Suprapubic skin (tissue), 4 donors: Measurements from ENCODE around the gene PRKCE. TPM values are rescaled to one million over a fixed set of nuclear protein-coding genes. Genes with fewer than 3 reads are reported as not detected.

ENCODE experiments used
- DNase-seq, 2 donors: peaks; one replicate each; pipeline ENCODE4 v3.0.0-alpha.2; 2019; ENCODE audit warnings: low spot score in 2 of 2
- H3K27ac ChIP-seq: fragments of 200-600 bp; sonication (generic); one replicate; pipeline ENCODE4 v1.5.1; 2019
- H3K27me3 ChIP-seq: fragments of 200-600 bp; sonication (generic); one replicate; pipeline ENCODE4 v1.5.1; 2019
- H3K36me3 ChIP-seq: fragments of 200-600 bp; sonication (generic); one replicate; pipeline ENCODE4 v1.5.1; 2019
- H3K4me1 ChIP-seq: fragments of 200-600 bp; sonication (generic); one replicate; pipeline ENCODE4 v1.5.1; 2019
- H3K4me3 ChIP-seq: fragments of 200-600 bp; sonication (generic); one replicate; pipeline ENCODE4 v1.5.1; 2019; ENCODE audit warnings: mild to moderate bottlenecking
- H3K9me3 ChIP-seq: fragments of 200-600 bp; sonication (generic); one replicate; pipeline ENCODE4 v1.5.1; 2019
- EP300 ChIP-seq: sonication (generic); formaldehyde crosslinking; IDR thresholded peaks from one replicate; pipeline ENCODE4 v1.6.1; 2017; ENCODE audit warnings: antibody characterized with exemption
- POLR2A ChIP-seq, 2 donors: fragments of 450-650 bp; IDR thresholded peaks; one replicate each; pipeline ENCODE4 v1.6.1; 2017; ENCODE audit warnings: antibody characterized with exemption in 2 of 2, mild to moderate bottlenecking in 2 of 2, moderate library complexity in 2 of 2
- POLR2AphosphoS5 ChIP-seq, 3 donors: sonication (generic); formaldehyde crosslinking; IDR thresholded peaks; one replicate each; pipeline ENCODE4 v1.6.1; 2017; ENCODE audit warnings: antibody characterized with exemption in 3 of 3
- WGBS: methylation state at CpG from one replicate; pipeline ENCODE4 v1.1.5; 2018; 5-methylcytosine and 5-hydroxymethylcytosine counted together
- total RNA-seq, 4 donors: library from RNA; depleted of rRNA; stranded (reverse); fragments of >200 nt; gene quantifications; one replicate each; pipeline ENCODE4 v1.1.0, GENCODE V29; 2016
- TF ChIP-seq, protein P1 (sequence below), 2 donors: fragments of 200-600 bp in 1 of 2; fragments of 450-650 bp in 1 of 2; sonication (generic) in 1 of 2; IDR thresholded peaks; one replicate each; pipeline ENCODE4 v1.5.1; 2016 to 2019; ENCODE audit warnings: antibody characterized with exemption in 2 of 2, mild to moderate bottlenecking in 1 of 2, moderate library complexity in 1 of 2

Gene PRKCE
- total RNA-seq, 4 donors from 2014 or later, result 7.9 to 18.3 (median 12.5) TPM

- 81% methylated on average over 9 of the region's 10 CpGs for WGBS
- no peaks in the 10 kb centered on the region for H3K9me3 ChIP-seq
- TF ChIP-seq POLR2A (IDR thresholded peaks at IDR 0.05), result no peak
- TF ChIP-seq POLR2AphosphoS5 (IDR thresholded peaks at IDR 0.05), result no peak
- TF ChIP-seq EP300, result no peak
- TF ChIP-seq, protein P1, sequence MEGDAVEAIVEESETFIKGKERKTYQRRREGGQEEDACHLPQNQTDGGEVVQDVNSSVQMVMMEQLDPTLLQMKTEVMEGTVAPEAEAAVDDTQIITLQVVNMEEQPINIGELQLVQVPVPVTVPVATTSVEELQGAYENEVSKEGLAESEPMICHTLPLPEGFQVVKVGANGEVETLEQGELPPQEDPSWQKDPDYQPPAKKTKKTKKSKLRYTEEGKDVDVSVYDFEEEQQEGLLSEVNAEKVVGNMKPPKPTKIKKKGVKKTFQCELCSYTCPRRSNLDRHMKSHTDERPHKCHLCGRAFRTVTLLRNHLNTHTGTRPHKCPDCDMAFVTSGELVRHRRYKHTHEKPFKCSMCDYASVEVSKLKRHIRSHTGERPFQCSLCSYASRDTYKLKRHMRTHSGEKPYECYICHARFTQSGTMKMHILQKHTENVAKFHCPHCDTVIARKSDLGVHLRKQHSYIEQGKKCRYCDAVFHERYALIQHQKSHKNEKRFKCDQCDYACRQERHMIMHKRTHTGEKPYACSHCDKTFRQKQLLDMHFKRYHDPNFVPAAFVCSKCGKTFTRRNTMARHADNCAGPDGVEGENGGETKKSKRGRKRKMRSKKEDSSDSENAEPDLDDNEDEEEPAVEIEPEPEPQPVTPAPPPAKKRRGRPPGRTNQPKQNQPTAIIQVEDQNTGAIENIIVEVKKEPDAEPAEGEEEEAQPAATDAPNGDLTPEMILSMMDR (IDR thresholded peaks at IDR 0.05), result no peak
- H3K4me3 ChIP-seq, result no peak overlapping the region
- H3K27me3 ChIP-seq, result no peaks in the 10 kb centered on the region
- peaks cover 23% of the 10 kb centered on the region for H3K4me1 ChIP-seq
- no peak overlapping the region for H3K27ac ChIP-seq
- no peak for DNase-seq
- no peaks in the 10 kb centered on the region for H3K36me3 ChIP-seq
Measured at GRCh38 chr2:46195819-46196218, 544.3 kb downstream of the PRKCE start.

DNA sequence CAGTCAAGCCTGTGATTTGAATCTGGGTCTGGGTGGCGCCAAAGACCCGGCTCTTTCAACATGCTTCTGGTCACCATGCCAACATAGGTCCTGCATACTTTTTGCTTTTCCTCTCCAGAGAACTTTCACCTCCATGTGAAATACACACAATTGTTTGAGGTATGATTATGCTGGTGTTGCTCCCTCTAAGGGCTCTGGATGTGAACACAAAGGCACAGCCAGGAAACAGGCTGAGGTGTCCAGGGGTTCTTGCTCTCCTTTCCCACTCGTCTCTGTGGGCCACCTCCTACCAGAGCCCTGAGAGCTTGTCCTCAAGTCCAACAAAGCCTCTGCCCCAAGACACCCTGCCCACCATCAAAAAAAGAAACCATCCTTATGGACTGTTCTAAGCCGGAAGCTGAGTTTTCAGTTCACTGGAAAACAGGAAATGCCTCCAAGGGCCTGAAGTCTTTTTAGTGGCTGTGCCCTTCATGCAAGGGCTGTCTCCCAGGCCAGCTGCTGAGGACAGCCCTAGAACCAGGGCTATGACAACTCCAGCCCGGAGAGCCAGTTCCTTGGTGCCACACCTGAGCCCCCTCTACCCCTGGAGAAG lies 545.5 kb downstream of the PRKCE start:
- DNase-seq, result no peak
- no peaks in the 10 kb centered on the region for H3K27me3 ChIP-seq
- H3K9me3 ChIP-seq, result no peaks in the 10 kb centered on the region
- no peak overlapping the region for H3K27ac ChIP-seq
- no peaks in the 10 kb centered on the region for H3K36me3 ChIP-seq
- peaks cover 23% of the 10 kb centered on the region for H3K4me1 ChIP-seq
- WGBS, result 68% methylated on average over 5 of the region's 5 CpGs
- H3K4me3 ChIP-seq, result no peak overlapping the region
- TF ChIP-seq, protein P1 (IDR thresholded peaks at IDR 0.05), result no peak
- TF ChIP-seq EP300 (no peak), POLR2AphosphoS5 (IDR thresholded peaks at IDR 0.05) (no peak), POLR2A (IDR thresholded peaks at IDR 0.05) (no peak)

- Histone ChIP-seq H3K36me3 (no peaks in the 10 kb centered on the region), H3K4me3 (no peak overlapping the region), H3K27ac (no peak overlapping the region), H3K27me3 (no peaks in the 10 kb centered on the region), H3K9me3 (no peaks in the 10 kb centered on the region), H3K4me1 (peaks cover 23% of the 10 kb centered on the region)
- DNase-seq, result no peak
- WGBS, result 87% methylated on average over 4 of the region's 4 CpGs
- no peak for TF ChIP-seq POLR2A (IDR thresholded peaks at IDR 0.05)
- TF ChIP-seq EP300, result no peak
- no peak for TF ChIP-seq POLR2AphosphoS5 (IDR thresholded peaks at IDR 0.05)
- TF ChIP-seq, protein P1 (IDR thresholded peaks at IDR 0.05), result no peak
Measured at GRCh38 chr2:46197672-46198071, 546.2 kb downstream of the PRKCE start.

GRCh38 chr2:46198164-46198883 lies 546.8 kb downstream of the PRKCE start:
- H3K4me3 ChIP-seq, result no peak overlapping the region
- TF ChIP-seq, protein P1 (IDR thresholded peaks at IDR 0.05), result no peak
- no peak for TF ChIP-seq EP300
- no peak for TF ChIP-seq POLR2A (IDR thresholded peaks at IDR 0.05)
- no peak for TF ChIP-seq POLR2AphosphoS5 (IDR thresholded peaks at IDR 0.05)
- H3K36me3 ChIP-seq, result no peaks in the 10 kb centered on the region
- H3K9me3 ChIP-seq, result no peaks in the 10 kb centered on the region
- 77% methylated on average over 4 of the region's 5 CpGs for WGBS
- H3K27me3 ChIP-seq, result no peaks in the 10 kb centered on the region
- H3K27ac ChIP-seq, result no peak overlapping the region
- peaks cover 23% of the 10 kb centered on the region for H3K4me1 ChIP-seq
- no peak for DNase-seq

DNA sequence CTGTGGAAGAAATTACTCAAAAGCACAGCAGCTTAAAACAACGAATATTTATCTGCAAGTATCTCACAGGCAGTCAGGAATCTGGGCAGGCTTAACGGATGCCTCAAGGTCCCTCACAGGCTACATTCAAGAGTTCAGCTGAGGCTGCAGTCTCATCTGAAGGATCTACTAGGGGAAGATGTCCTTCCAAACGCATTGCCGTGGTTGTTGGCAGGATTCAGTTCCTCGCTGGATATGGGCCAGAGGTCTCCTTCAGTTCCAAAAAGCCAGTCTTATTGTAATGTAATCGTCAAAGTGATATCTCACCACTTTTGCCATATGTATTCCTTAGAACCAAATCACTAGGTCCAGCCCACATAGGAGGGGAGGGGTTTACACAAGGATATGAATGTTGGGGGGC lies 547.5 kb downstream of the PRKCE start:
- Histone ChIP-seq H3K27me3 (no peaks in the 10 kb centered on the region), H3K36me3 (no peaks in the 10 kb centered on the region), H3K4me3 (no peak overlapping the region), H3K27ac (no peak overlapping the region), H3K9me3 (no peaks in the 10 kb centered on the region), H3K4me1 (peaks cover 23% of the 10 kb centered on the region)
- TF ChIP-seq POLR2AphosphoS5 (IDR thresholded peaks at IDR 0.05), result no peak
- no peak for TF ChIP-seq POLR2A (IDR thresholded peaks at IDR 0.05)
- TF ChIP-seq, protein P1 (IDR thresholded peaks at IDR 0.05), result no peak
- no peak for TF ChIP-seq EP300
- 23% methylated on average over 6 of the region's 6 CpGs for whole genome bisulfite sequencing
- DNase-seq, result no peak
